ENCODE results near the gene SLC35D3.
A peak's percentile ranks its signal among the peaks of the same experiment; 100 is the strongest.
"Not testable (repeated sequence)": the region's sequence is repeated elsewhere in the genome, so short reads cannot be mapped to it uniquely, and the experiment has no call there.

SLC35D3 gene

DNA sequence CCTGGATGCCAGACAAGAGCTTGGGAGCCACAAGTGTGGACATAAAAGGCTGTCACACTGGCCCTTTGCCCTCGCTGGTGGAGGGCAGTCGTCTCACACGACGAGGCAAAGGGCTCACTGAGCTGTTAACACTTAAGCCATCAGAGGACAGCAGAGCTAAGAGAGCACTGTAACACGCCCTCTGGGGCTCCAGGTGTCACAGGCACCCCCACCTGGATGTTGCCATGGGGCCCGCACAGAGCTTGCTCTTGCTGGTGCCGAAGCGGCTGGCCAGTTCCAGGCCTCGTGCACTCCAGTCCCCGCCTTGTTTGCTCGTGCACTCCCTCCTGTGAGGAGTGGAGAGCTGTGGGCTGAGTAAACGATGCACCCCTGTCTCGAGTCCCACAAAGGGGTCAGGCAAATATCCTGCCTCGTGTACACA lies 37.4 kb downstream of the SLC35D3 start:
- TF ChIP-seq, protein P1, sequence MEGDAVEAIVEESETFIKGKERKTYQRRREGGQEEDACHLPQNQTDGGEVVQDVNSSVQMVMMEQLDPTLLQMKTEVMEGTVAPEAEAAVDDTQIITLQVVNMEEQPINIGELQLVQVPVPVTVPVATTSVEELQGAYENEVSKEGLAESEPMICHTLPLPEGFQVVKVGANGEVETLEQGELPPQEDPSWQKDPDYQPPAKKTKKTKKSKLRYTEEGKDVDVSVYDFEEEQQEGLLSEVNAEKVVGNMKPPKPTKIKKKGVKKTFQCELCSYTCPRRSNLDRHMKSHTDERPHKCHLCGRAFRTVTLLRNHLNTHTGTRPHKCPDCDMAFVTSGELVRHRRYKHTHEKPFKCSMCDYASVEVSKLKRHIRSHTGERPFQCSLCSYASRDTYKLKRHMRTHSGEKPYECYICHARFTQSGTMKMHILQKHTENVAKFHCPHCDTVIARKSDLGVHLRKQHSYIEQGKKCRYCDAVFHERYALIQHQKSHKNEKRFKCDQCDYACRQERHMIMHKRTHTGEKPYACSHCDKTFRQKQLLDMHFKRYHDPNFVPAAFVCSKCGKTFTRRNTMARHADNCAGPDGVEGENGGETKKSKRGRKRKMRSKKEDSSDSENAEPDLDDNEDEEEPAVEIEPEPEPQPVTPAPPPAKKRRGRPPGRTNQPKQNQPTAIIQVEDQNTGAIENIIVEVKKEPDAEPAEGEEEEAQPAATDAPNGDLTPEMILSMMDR (IDR thresholded peaks at IDR 0.05; ENCODE audit: low read depth, low read length), result no peak
- DNase-seq (ENCODE audit: extremely low read depth, low read depth), result no peak

DNA sequence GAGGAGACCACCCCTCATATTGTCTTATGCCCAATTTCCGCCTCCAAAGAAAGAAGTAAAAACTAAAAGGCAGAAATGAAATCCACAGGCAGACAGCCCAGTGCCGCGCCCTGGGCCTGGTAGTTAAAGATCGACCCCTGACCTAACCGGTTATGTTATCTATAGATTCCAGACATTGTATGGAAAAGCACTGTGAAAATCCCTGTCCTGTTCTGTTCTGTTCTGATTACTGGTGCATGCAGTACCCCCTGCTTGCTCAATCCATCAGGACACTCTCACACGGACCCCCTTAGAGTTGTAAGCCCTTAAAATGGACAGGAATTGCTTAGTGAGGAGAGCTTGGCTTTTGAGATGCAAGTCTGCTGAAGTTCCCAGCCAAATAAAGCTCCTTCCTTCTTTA lies 37.8 kb downstream of the SLC35D3 start:
- not testable (repeated sequence) for DNase-seq (ENCODE audit: extremely low read depth, low read depth)

DNA sequence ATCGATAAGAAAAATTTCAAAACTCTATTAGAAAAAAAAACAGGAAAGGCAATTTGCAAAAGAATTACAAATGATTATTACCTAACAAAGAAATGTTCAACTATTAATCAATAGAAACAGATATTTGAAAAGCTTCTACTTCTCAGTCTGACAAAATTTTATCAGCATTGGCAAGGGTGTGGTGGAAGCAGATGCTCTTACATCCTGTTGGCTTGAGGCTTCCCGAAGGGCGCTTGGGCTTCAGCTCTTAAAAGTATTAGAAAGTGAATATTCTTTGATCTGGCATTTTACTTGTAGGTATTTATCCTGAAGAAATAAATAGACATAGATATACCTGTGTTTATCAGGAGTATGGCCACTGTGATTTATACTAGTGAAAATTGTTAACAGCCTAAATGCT lies 38.7 kb downstream of the SLC35D3 start:
- no peak for DNase-seq (ENCODE audit: extremely low read depth, low read depth)
- TF ChIP-seq, protein P1 (IDR thresholded peaks at IDR 0.05; ENCODE audit: low read depth, low read length), result no peak

DNA sequence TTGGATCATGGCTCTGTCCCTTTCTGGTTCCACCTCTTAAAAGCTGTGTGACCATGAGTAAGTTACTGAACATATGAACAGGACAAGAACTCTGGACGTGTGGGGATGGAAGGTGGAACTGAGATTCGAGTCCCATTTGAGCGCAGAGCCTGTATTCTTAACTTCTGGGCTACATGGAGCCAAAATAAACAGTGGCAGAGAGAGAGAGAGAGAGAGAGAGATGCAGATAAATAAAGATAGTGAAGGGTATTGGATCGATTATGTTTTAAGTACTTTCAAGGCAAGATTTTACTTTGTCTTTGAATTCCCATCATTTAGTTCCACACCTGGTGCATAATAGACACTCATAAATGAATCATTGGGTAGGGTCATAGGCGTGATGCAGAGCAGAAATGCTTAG lies 39.7 kb downstream of the SLC35D3 start:
- TF ChIP-seq, protein P1 (IDR thresholded peaks at IDR 0.05; ENCODE audit: low read depth, low read length), result no peak
- DNase-seq (ENCODE audit: extremely low read depth, low read depth), result no peak

DNA sequence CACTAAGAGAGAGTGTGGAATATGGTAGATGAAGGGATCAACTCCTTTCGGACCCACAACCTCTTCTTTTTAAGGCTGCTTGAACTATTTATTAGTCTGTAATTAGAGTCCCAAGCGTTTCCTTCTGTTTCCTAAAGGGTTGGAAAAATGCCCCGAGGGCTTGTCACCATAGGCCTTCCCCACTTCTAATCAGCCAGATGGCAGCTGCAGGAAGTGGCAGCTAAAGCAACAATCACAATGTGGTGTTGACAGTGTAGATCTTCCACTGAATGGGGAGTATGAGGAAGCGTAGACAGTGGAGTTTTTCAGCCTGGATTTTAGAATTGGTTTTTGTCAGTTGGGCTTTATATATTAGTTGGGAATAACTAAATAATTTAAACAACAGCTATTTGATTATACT lies 40.6 kb downstream of the SLC35D3 start:
- DNase-seq (ENCODE audit: extremely low read depth, low read depth), result no peak
- TF ChIP-seq, protein P1 (IDR thresholded peaks at IDR 0.05; ENCODE audit: low read depth, low read length), result no peak

DNA sequence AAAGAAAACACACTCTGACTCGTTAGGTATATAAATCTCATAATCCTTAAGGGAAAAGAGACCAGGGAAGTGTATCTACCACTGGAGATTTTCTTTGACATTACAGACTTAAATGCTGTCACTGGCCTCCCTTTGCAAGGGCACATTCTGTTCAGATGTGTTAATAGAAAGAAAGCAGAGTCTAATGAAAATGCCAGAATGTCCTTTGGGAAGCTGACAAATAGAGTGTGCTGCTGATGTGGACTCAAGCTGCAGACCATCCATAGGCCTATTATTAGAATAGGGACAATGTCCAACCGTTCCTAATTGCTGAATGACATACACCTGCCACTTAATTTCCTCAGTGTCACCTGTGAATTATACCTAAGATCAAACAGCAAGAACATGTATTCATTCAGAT lies 41.2 kb downstream of the SLC35D3 start:
- no peak for DNase-seq (ENCODE audit: extremely low read depth, low read depth)

DNA sequence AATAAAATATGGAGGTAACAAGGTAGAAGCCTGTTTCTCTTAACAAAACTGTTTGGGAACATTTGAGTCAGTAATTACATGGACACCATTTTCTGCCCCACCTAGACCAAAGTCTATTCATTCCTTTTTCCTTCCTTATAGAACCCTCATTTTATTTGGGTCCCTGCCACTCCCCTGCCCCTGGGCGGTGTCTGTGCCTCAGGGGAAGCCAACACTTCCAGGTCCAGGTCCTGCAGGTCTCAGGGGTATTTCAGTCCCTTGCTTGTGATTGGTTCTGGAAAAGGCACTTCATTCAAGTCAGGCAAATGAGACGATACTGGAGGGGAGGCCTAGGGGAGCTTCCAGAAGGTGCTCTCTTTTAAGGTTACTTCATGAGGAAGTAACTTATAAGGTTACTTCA lies 42.3 kb downstream of the SLC35D3 start:
- TF ChIP-seq, protein P1 (IDR thresholded peaks at IDR 0.05; ENCODE audit: low read depth, low read length), result no peak
- no peak for DNase-seq (ENCODE audit: extremely low read depth, low read depth)

More for the DNA sequence above, 41.2 kb downstream of the SLC35D3 start:
- TF ChIP-seq, protein P1 (IDR thresholded peaks at IDR 0.05; ENCODE audit: low read depth, low read length), result no peak

DNA sequence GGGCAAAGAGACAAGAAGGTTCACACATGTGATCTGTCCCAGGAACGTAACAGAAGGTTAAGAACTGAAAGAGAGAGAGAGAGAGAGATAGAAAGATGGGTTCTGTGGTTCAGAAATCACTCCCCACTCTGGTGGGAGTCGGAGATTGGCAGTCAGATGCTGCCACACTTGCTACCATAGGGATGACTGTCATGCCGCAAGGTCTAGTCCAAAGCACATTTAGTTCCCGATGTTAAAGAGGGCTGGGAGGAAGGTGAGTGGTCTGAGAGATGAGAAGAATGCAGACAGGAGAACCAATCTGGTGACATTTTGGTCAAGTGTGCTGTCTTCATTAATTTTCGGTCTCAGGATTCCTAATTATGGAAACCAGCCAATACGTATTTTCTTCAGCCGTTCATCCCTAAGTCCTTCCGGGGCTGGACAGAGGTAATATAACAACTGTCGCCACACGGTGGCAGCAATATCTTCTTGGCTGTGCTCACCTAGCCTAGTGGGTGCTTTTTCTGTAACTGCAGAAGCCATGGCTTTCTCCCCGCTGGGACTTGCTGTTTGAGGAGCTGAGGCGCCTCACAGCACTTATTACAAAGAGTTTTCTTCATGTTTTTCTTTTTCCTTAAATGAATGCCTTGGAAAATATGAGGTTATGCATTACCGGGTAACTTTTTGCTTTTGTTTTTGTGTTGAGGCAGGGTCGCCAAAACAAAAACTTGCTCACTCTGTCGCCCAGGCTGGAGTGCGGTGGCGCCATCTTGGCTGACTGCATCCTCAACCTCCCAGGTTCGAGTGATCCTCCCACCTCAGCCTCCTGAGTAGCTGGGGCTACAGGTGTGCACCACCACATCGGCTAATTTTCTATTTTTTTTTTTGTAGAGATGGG lies 46.0 kb downstream of the SLC35D3 start:
- peak; percentile 16 for DNase-seq (ENCODE audit: extremely low read depth, low read depth)
- TF ChIP-seq, protein P1 (IDR thresholded peaks at IDR 0.05; ENCODE audit: low read depth, low read length), result peak; percentile 60

All from AG09319 (cell line).